GM21825 (cell line): ENCODE data around the gene HS1BP3.

ENCODE experiments used
- ATAC-seq: cut with Tn5 transposase; IDR thresholded peaks from one replicate; pipeline ENCODE4 v1.9.1; 2021; ENCODE audit warnings: mild to moderate bottlenecking, moderate library complexity; ENCODE audit not compliant: unreplicated experiment

Gene HS1BP3

DNA sequence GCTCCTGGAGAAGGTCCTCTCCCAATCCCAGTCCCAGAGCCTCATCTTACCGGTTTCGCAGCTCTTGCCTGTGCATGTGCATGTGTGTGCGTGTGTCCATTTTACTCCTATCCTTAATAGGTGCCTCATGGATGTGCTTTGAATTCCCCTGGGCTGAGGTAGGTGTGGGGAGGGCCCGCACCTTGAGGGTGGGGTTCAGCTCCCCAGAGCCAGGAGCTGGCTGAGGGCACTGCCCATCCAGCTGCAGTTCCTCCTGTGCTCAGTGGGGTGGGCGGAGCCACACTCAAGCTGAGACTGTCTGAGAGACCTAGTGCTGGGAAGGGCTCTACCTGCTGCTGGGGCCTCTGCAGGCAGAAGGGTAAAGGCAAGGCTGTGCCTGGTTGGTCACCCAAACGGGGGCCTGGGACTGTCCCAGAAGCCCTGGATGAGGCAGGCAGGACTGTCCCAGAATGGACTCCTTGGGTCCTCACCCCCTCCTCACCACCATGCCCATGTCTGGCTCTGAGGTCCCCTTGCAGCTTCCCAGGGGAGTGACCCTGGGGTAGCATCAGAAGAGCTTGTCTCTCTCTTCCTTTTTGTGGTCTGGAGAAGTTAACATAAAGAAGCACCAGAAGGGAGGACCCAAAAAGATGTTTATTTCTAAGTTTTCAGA lies 24.9 kb upstream of the HS1BP3 start:
- ATAC-seq: peak; percentile 56

DNA sequence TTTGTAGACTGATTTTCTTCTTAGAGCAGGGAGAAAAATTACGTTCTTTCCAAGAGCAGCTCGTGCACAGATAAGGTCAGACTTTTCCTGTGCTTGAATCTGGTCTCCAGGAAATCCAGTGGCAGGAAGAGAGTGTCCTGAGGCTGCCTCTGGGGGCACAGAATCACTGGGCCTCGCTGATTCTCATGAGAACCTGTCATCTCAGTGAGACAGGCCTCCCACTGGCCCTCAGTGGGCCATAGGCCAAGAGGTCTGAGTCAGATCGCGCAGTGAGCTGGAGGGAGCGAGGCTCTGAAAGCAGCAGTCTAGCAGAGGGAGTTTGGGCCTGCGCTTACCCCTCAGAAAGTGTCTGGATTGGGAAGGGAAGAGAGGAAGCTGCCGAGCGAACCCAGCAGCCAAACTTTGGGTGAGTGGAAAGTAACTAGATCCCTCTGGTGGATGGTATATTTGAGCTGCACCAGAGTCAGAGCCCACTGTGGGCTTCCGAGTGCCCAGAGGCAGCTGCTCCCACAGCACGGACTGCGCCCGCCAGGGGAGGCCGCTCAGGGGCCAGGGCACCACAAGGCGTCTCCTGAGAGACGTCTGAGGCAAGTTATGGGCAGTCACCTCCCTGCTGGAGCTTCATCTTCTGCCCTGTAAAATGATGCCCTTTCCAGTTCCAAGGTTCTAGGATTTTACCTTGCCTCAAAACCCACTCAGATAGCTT lies 24.2 kb upstream of the HS1BP3 start:
- ATAC-seq: no peak

DNA sequence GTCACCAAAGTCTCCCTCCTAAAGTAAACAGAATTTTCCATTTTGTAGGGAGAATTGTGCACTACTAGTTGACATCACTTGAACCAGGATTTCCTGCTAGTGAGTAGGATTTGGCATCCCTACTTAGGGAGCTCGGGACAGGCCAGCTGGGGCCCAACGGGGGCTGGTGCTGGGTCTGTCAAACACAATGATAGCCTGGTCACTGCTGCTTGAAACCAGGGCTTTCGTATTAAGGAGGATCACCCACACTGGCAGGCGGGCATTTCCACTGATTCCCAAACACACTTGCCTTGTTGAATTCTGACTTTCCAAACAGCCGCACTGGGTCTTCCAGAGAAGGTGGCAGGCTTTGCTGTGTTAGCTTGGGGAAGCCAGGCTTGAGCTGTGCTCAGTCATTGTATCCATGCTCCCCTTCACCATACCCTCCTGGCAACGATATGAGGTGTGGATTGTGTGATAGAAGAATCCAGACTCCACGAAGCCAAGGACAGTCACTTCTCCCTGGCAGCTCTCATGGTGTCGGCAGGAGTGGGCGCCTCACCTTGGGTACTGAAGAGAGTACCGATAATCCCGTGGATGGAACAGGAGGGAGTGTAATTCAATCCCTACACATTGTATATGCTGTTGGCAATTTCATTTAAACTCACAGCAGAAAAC lies 23.5 kb upstream of the HS1BP3 start:
- ATAC-seq: no peak

- no peak for ATAC-seq
These were observed 22.9 kb upstream of the HS1BP3 start for GRCh38 chr2:20673686-20674308.

DNA sequence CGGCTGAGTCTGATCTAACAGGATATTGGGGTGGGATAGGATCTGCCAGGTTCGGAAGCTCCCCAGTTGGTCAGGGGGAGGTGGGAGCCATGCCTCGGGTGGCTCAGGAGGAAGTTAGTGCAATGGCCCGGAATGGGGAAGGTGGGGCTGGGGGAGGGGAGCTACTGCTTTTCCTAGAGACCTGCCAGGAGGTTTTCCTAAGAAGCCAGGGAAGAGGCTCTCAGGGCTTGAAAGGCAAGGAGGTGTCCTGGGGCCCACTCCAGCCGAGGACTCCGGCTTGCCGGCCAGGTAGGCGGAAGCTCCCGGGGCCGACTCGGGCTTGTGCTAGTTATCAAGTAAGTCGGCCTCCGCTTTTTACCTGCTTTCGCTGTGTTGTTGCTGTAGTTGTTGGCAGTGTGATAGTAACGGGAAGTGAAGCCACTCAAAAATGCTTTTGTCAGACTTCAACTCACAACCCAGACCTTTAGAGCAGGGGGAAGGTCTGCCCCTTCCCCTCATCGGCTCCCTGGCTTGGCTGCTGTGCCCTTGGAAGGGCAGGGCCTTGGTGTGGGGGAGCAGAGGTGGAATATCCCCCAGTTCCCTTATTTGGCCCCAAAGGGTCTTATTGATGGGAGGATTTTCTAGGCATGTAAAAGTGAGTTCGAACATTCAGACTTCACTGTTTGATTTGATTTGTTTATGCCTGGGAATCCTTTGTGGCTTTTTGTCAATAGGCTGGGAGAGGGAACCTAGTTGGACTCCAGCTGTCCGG lies 21.5 kb upstream of the HS1BP3 start:
- no peak for ATAC-seq

DNA sequence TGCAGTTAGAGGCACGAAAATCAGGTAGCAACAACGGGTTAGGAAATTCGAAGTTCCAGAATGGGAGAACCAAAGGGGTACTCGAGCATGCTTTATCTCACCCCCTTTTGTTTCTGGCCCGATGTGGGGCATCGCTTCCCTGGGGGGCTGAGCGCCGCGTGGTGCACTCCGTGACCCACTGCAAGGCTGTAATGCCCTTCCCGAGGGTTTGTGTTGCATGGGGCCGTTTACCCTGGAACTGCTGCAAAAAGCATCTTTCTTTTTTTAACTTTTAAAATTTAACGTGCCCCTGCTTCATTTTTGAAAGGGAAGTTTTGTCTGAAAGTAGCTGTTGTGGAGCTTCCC lies 20.8 kb upstream of the HS1BP3 start:
- no peak for ATAC-seq

- ATAC-seq: no peak
These were observed 20.3 kb upstream of the HS1BP3 start for GRCh38 chr2:20671036-20671735.

DNA sequence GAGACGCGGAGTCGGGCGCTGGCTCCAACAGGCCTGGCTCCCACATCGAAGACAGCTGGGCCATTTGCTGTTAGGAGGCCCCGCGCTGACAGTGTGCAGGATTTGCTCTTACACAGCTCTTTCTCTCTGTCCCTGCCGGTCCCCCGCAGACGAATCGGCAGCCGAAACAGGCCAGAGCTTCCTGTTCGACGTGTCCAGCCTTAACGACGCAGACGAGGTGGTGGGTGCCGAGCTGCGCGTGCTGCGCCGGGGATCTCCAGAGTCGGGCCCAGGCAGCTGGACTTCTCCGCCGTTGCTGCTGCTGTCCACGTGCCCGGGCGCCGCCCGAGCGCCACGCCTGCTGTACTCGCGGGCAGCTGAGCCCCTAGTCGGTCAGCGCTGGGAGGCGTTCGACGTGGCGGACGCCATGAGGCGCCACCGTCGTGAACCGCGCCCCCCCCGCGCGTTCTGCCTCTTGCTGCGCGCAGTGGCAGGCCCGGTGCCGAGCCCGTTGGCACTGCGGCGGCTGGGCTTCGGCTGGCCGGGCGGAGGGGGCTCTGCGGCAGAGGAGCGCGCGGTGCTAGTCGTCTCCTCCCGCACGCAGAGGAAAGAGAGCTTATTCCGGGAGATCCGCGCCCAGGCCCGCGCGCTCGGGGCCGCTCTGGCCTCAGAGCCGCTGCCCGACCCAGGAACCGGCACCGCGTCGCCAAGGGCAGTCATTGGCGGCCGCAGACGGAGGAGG lies 19.6 kb upstream of the HS1BP3 start:
- no peak for ATAC-seq

- no peak for ATAC-seq
These were observed 18.8 kb upstream of the HS1BP3 start for GRCh38 chr2:20669562-20670314.

DNA sequence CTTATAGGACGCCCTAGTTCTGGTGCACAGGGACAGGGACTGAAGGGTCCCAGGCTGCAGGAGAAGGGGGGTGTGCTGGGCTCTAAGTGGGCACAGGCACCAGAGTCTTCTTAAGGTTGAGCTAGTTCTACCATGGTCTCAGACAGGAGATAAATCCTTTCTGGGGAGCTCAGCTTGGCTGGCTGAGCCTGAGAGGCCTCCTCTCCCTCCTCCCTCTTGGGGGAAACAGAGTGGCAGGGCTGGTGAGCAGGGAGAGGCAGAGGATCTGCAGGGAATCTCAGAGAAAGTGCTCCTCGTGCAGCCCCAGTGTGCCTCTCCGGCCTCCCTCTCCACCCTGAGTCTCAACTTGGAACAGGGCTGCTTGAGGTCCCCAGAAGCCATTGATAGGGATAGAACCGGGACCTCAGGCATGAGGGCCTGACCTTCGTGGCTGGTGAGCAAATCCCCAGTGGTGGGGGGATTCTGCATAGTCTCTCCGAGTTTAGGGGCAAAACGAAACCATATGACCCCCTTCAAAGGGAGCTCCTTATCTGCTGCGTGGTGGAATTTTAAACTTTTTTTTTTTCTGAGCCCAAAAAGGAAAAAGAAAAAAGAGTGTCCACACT lies 18.1 kb upstream of the HS1BP3 start:
- no peak for ATAC-seq

GRCh38 chr2:20668451-20668850 lies 17.6 kb upstream of the HS1BP3 start:
- no peak for ATAC-seq

DNA sequence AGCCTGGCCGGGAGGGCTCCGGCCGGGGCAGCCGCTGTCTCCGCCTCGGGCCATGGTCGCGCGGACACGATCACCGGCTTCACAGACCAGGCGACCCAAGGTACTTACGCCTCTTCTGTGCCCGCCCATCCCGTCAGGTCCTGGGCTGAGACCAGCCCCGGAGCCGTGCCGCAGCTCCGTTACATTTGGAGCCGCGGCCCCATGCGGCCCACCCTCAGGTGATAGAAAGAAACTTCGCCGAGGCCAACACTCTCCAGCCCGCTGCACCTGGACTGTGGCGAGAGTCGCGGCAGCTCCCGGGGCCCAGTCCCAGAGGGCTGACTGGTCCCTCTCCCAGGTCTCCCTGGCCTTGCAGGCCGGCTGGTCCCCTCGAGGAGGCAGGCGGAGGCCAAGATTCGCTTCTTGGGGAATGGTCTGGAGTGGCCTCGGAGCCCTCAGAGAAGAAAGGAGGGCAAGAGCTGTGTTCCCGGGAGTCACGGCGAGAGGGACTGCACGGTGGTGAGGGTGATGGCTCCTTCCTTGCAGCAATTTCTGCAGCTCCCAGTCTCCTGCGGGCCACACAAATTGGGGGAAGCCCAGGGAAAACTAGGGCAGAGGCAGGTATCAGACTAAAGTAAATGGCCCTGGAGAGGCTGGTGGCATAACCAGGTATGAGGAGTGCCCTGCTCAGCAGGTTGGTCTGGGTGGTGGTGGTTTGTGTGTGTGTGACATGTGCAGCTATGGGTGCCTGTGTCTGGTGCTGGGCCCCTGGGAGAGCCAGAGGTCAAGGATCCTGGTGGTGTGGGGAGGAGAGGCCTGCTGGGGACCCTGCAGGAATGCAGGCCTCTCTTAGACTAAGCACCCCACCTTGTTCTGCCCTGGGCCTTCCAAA lies 16.9 kb upstream of the HS1BP3 start:
- ATAC-seq: no peak

DNA sequence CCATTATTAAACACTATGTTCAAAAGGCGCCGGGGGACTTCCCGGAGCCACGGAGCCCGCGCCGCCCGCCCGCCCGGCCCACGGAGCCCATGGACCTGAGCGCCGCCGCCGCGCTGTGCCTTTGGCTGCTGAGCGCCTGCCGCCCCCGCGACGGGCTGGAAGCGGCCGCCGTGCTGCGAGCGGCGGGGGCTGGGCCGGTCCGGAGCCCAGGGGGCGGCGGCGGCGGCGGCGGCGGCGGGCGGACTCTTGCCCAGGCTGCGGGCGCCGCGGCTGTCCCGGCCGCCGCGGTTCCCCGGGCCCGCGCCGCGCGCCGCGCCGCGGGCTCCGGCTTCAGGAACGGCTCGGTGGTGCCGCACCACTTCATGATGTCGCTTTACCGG lies 16.2 kb upstream of the HS1BP3 start:
- peak; percentile 29 for ATAC-seq

- ATAC-seq: peak; percentile 37
These were observed 15.6 kb upstream of the HS1BP3 start, which contains the start of gene GDF7 for GRCh38 chr2:20666304-20667150. GDF7 (plus strand) TSS chr2:20667144; CDS start chr2:20667240, 96 bp downstream.

DNA sequence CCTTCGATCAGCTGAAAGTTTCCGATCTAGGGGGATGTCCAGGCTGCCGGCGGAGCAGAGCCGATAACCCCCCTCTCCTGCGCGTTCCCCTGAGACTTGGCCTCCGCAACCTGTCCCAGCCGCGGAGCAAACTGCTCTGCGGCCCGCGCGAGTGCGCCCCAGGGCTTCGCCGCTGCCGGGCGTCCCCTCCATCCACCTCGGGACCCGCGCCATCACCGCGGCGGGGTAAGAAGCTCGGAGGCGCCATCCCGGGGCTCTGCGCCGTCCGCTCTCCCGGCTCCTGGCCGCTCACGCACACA lies 15.1 kb upstream of the HS1BP3 start:
- peak; percentile 13 for ATAC-seq

GRCh38 chr2:20665243-20666004 lies 14.5 kb upstream of the HS1BP3 start:
- ATAC-seq: no peak
